Measurements from ENCODE around the gene CPN1. TPM values are rescaled to one million over a fixed set of nuclear protein-coding genes. Genes with fewer than 3 reads are reported as not detected.

Gene CPN1
- total RNA-seq, 1 experiment from 2014 or later, result not detected

DNA sequence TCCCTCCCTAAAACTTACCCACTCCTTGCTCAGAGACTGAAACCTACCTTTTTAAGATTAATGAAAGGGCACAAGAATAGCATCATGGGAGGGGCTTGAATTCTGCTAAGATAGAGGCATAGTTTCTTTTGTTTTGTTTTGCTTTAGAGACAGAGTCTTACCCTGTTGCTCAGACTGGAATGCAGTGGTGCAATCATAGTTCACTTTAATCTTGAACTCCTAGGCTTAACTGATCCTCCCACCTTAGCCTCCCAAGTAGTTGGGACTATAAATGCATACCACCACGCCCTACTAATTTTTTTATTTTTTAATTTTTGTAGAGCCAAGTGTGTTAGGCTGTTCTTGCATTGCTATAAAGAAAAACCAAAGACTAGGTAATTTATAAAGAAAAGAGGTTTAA is 54.3 kb downstream of the CPN1 start:
- Histone ChIP-seq H3K23me2 (ENCODE audit: insufficient read length, low read depth, low read length, poor library complexity, severe bottlenecking) (no peaks in the 10 kb centered on the region), H4K5ac (ENCODE audit: insufficient read length, low read depth, low read length) (no peak overlapping the region), H2BK120ac (ENCODE audit: low read depth, low read length, poor library complexity, severe bottlenecking) (no peak overlapping the region), H3K27me3 (ENCODE audit: insufficient read depth, low read length) (no peaks in the 10 kb centered on the region), H3K14ac (ENCODE audit: insufficient read depth, low read length) (no peak overlapping the region), H3K56ac (ENCODE audit: insufficient read length, low read depth, low read length) (no peak overlapping the region), H3K23ac (ENCODE audit: insufficient read length, low read depth, low read length) (no peak overlapping the region), H2BK15ac (ENCODE audit: low read depth, low read length) (no peak overlapping the region), H3T11ph (ENCODE audit: low read length) (no peak overlapping the region), H3K79me2 (ENCODE audit: insufficient read depth, low read length) (no peaks in the 10 kb centered on the region), H3K4me2 (ENCODE audit: insufficient read depth, insufficient read length, low read length) (no peak overlapping the region), H3K4ac (ENCODE audit: low read depth, low read length) (no peak overlapping the region), H2AK5ac (ENCODE audit: insufficient read length, low read length) (no peak overlapping the region), H2BK5ac (ENCODE audit: insufficient read length, low read length) (no peak overlapping the region), H2BK20ac (ENCODE audit: low read depth, low read length, poor library complexity, severe bottlenecking) (no peak overlapping the region), H4K8ac (replicated peaks; ENCODE audit: insufficient read length, low read depth, low read length) (no peak overlapping the region), H3K9me3 (ENCODE audit: control insufficient read depth, low read depth, low read length) (peaks cover 7% of the 10 kb centered on the region), H2BK12ac (ENCODE audit: insufficient read length, low read depth, low read length) (no peak overlapping the region), H3K4me1 (ENCODE audit: insufficient read depth, low read length) (no peaks in the 10 kb centered on the region), H4K91ac (ENCODE audit: insufficient read length, low read depth, low read length) (no peak overlapping the region), H3K27ac (ENCODE audit: insufficient read length, low read depth, low read length) (no peak overlapping the region), H3K9ac (ENCODE audit: extremely low read depth, insufficient read length, low read length) (no peak overlapping the region), H3K79me1 (ENCODE audit: insufficient read depth, low read depth, low read length, poor library complexity, severe bottlenecking) (no peaks in the 10 kb centered on the region), H3K18ac (ENCODE audit: insufficient read length, low read depth, low read length) (no peak overlapping the region), H2AFZ (ENCODE audit: low read length) (no peak overlapping the region), H4K20me1 (ENCODE audit: control insufficient read depth, insufficient read depth, insufficient read length) (no peaks in the 10 kb centered on the region)
- Mint-ChIP-seq H3K4me3 (no peak overlapping the region), H3K27me3 (ENCODE audit: low read depth) (no peaks in the 10 kb centered on the region; the same call in none of the 2 replicates), H3K27ac (no peak overlapping the region), H3K36me3 (ENCODE audit: insufficient read depth in 1 of 3, low read depth in 3 of 3) (peaks cover 6 to 13% (median 8%) of the 10 kb centered on the region in 3 experiments), H3K9me3 (peaks cover 16 to 23% of the 10 kb centered on the region in 2 experiments), H3K4me1 (peaks cover 0 to 2% of the 10 kb centered on the region in 2 experiments; a peak in 1 of 4 replicates)
- DNase-seq, result no peak
- no CpG with 5 or more reads among the region's 1 CpG for WGBS (ENCODE audit: extremely low coverage, insufficient read length, low lambda C conversion rate)
- TF ChIP-seq, protein P1, sequence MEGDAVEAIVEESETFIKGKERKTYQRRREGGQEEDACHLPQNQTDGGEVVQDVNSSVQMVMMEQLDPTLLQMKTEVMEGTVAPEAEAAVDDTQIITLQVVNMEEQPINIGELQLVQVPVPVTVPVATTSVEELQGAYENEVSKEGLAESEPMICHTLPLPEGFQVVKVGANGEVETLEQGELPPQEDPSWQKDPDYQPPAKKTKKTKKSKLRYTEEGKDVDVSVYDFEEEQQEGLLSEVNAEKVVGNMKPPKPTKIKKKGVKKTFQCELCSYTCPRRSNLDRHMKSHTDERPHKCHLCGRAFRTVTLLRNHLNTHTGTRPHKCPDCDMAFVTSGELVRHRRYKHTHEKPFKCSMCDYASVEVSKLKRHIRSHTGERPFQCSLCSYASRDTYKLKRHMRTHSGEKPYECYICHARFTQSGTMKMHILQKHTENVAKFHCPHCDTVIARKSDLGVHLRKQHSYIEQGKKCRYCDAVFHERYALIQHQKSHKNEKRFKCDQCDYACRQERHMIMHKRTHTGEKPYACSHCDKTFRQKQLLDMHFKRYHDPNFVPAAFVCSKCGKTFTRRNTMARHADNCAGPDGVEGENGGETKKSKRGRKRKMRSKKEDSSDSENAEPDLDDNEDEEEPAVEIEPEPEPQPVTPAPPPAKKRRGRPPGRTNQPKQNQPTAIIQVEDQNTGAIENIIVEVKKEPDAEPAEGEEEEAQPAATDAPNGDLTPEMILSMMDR (conservative IDR thresholded peaks at IDR 0.05), result no peak
